A172 (cell line): ENCODE data around the gene MMP15. TPM values are rescaled to one million over a fixed set of nuclear protein-coding genes. Genes with fewer than 3 reads are reported as not detected.
"Not testable (repeated sequence)": the region's sequence is repeated elsewhere in the genome, so short reads cannot be mapped to it uniquely, and the experiment has no call there.

Source experiments
- DNase-seq: peaks from one replicate; pipeline ENCODE4 v3.0.0-alpha.2; 2015; ENCODE audit warnings: low spot score
- total RNA-seq: library from RNA; depleted of rRNA; stranded (reverse); fragments of >200 nt; shearing (Covaris generic); gene quantifications from 2 replicates; pipeline ENCODE4 v1.2.3, GENCODE V29; 2014; rRNA removed

MMP15 gene
- 6.4 and 8.0 TPM in 2 replicates for total RNA-seq

DNA sequence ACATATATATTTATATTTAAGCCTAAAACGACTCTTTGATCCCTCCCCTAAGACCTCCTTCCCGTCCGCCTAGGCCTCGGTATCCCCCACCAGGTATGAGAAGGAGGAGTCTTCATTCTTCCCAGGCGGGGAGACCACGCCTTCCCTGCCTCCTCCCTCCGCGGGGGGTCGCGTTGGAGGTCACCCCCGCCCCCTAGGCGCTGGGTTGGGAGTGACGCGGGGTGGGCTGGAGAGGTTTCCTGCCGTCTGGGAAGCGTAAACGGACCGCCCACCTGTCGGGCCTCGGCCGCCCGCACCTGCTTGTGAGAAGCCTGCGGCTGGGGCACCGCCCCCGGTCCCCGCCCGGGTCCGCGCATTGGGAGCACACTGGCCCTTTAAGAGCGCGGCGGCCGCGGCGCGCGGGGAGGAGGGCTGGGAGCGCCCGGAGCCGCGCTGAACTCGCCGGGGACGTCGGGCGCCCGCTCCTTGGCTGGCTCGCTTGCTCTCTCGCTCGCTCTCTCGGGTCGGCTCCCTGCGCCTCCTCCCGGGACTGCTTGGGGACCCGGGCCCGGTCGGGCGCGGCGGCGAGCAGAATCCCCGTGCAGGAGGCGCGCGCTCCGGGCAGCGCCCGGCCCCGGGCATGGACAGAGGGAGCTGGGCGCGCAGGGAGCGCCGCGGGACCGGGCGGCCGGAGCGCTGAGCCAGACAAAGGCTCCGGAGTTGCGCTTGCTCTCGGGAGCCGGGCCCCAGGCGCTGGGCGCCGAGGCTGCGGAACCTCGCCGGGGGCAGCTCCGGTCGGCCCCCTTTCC is at the start of gene MMP15:
TSS of gene MMP15 (plus strand) at position 404 of the 788 bp plus-strand sequence. CDS start 597 bp downstream, outside the sequence.
- peak; percentile 48 for DNase-seq

DNA sequence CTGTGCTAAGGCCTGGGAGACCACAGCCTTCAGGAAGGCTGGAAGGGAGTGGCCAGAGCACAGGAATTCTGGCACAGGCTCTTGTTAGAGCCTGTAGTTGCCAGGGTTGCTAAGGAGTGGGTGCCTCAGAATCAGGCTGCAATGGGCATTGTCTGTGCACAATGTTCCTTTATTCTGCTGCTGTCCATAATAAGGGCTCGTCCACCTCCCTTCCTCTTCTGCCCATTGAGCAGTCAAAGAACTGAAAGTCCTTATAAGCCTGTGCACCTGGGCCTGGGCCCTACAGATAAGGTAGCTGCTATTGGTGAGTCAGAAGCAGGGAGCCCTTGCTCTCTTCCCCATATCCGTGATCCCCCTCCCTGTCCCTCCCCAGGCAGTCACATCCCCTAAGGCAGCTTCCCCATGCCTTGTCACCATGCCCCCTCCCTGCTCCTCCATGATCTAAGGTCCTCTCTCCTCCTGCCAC is 49.2 kb upstream of the MMP15 start:
- no peak for DNase-seq

DNA sequence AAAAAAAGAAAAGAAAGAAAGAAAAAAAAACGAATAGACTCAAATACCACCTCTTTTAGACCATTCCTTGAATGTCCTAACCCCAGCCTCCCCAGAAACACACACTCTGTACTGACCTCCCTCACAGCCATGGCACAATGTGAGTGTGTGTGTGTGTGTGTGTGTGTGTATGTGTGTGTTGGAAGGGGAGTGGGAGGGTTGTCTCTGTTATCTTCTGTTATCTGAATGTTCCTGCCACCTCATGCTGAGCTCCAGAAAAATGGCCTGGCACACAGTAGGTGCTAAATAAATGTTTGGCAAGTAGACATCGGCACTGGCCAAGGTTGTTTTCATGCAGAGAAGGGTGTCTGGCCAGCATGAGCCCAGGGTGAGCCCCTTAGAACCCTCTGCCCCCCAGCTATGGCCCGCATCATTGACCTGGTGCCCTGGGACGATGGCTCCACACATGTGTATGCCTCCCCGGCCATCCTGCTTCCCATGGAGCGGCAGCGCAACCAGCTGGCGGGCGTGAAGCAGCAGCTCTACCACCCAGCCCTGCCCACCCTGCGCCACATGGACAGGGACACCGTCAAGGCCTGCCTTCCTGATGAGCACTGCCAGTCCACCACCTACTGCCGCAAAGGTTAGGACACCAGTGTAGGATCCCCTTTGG is 48.0 kb upstream of the MMP15 start:
- no peak for DNase-seq

DNA sequence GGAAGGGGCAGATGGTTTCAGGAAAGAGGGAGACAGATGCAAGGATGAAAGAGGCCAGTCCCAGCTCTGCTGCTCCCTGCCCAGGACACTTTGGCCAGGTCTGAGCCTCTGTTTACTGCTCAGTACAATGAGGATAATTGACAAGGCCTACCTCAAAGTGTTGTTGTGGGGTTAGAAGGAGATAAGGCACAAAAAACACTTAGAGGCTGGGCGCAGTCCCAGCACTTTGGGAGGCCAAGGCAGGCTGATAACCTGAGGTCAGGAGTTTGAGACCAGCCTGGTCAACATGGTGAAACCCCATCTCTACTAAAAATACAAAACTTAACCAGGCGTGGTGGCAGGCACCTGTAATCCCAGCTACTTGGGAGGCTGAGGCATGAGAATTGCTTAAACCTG is 47.5 kb upstream of the MMP15 start:
- DNase-seq: not testable (repeated sequence)

DNA sequence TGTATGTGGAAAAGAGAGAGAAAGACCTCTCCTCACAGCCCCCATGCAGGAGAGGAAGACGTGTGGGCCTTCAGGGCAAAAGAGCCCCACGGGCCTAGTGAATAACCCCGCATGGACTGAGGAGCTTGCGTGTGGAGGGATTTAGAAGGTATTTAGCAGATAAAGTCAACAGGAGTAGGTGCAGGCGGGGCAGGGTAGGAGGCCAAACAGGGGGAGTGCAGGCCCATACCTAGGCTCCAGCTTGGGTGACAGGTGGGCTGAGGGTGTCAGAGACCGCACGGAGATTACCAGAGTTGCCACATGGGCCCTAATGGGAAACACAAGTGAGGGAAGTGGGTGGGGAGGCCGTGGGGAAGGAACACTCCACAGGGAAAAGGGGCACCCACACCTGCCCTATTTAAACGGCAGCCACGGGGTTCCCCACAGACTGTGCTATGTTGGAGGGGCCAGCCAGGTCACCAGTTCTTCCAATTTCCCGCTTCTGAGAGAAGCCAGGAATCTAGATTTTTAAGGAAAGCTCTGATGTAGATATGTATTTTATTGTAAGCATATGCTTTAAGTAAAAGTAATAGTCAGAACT is 46.5 kb upstream of the MMP15 start:
- no peak for DNase-seq

DNA sequence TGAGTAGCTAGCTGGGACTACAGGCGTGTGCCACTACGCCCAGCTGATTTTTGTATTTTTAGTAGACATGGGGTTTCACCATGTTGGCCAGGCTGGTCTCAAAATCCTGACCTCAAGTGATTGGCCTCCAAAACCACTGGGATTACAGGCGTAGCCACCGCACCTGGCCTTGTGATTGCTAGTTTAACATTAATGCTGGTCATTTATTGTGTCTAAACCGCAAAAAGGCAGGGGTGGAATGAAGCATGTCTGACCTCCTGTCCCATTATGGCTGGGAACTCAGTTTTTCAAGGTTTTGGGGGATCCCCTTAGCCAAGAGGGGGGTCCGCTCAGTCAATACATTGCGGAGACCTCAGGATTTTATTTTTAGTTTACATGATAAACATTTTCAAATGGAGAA is 43.9 kb upstream of the MMP15 start:
- DNase-seq: peak; percentile 41

DNA sequence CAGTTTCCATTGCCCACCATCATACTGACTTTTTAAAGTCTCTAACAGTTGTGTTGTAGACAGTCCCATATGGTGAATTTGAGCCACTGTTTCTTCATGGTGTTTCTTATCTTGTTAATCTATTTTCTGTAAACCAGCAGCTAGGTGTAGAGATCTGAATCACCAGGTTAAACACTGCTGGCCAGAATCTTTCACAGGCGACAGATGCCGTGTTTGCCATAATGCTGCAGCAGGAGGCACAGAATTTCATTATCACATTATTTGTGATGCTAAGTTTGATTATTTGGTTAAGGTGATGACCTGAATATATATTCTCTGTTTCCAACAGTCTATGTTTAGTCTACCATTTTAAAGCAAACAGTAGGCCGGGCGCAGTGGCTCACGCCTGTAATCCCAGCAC is 43.2 kb upstream of the MMP15 start:
- DNase-seq: no peak

DNA sequence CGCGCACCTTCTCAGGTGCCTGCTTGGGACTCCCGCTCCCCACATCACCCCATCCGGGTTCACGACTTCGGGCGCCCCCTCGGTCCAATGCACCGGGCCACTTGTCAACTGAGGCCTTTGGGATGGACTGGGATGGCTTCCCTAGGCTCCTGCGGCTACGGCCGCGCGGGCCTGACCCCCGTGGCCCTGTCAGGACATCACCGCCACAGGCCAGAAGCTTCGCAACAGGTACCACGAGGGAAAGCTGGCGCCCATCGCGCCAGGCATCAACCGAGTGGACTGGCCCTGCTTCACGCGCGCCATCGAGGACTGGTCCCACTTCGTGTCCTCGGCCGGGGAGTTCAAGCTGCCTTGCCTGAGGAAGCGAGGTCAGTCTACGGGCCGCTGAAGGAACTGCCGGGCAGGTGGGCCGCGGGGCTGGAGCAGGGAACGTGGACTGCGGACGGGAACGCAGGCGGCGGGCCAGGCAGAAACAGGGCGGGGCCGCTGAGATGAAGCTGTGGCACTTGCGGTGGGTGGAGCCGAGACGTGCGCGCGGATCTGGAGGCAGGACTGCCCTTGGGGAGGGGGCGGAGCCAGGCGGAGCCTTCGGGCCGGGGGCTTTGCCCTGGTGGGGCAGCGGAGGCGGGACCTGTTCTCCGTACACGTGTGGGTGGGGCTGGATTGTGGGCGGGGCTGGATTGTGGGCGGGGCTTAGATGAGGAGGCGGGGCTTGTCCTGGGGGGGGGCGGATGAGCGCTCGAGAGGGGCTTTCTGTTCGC is 40.9 kb upstream of the MMP15 start:
- DNase-seq: no peak

DNA sequence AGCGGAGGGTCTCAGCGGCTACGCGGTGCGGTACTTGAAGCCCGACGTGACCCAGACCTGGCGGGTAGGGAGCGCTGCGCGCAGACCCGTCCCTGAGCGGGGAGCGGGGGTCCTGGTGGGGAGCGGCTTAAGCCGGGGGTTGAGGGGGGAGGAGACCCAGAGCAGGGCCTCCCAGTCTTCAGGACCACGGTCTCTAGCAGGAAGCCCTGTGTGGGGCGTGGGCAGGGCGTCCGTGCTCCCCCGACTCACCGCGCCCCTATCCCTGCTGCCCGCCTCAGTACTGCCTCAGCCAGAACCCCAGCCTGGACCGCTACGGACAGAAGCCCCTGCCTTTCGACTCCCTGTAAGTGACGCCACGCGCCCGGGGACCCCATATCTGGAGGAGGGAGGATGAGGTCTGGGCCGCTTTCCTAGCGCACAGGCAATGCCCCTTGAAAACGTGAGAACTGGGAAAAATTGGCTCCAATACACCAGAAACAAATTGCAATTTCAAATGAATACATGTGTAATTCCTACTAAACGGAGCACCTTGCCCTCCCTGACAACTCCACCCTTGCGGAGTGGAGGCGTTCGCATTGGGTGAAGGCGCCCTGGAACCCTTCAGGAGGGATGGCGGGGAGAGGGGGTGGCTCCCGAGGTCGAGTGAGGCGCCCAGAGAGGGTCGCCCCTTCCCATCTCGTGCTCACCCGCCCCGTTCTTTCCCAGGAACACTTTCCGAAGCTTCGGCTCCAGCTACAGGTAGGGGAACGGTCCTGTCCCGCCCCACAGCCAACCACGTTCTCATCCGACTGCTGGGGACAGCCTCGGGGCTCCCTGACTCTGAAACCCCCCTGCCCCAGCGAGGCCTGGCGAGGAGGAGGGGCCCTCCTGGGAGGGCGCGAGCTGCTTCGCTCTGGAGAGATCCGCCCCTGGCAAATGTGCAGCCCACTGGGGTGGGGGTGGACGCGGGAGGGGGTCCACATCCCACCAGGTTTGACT is 40.1 kb upstream of the MMP15 start:
- DNase-seq: no peak

DNA sequence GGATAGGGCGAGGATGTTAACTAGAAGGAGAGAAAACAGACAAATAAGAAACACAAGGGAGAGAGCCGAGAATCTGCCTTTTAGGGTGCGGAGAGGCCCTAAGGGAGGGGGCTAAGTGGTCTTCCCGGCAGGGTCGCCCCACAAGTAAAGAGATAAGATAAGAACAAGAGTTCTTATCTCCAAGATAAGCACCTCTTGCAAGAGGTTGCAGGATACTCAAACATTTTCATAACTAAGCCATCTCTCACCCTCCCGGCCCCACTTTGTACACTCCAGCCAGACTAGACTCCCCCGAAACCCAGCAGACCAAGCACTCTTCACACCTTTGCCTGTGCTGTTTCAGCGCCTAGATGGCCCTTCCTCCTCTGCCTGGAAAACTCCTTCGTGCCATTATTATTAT is 39.4 kb upstream of the MMP15 start:
- DNase-seq: no peak

DNA sequence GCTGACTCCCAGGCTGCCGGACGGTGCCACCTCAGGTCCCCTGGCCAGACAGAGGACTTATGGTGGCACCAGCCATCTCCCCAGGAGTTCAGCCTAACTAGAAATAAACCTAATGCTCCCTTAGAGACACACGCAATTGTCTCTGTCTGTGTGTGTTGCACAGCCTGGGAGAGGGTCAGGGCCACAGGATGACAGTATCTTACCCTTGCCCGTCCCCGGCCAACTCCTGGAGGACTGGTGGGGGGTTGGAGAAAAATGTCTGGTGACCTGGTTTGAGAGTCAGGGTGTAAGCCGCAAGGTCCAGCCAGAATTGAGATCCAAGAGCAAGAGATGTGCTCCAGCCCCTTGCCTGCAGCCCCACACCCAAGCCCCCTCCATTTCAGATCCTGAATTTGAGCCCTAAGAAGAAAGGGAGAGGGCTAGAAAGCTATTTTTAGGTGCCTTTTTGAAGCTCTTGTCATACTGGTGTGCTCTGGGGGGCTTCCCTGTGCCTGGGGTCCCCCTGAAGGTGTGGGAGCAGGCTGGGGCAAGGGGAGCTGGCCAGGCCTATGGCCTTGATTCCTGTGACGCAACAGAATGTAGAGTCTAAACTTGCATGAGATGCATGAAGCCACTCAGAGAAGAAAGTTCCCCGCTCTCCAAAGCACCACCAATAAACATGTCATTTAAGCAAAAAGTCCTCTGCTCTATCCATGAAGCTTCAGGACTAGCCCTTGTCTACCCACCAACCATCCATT is 37.9 kb upstream of the MMP15 start:
- no peak for DNase-seq

DNA sequence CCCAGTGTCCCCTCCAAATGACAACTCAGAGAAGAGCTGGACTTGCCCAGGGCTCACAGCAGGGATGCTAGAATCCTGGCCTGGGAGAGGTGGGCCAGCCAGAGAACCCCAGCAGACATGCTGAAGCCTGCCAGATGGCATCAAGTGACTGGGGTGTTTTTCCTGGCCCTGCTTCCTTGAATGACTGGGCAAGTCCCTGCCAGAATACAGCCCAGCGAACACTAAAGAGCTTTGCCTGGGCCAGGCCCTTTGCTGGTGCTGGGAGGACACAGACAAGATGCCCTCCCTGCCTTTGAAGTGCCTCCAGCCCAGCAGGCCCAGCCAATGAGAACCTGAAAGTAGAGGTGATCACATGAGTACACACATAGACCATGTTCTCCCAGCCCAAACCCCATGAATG is 36.6 kb upstream of the MMP15 start:
- no peak for DNase-seq

DNA sequence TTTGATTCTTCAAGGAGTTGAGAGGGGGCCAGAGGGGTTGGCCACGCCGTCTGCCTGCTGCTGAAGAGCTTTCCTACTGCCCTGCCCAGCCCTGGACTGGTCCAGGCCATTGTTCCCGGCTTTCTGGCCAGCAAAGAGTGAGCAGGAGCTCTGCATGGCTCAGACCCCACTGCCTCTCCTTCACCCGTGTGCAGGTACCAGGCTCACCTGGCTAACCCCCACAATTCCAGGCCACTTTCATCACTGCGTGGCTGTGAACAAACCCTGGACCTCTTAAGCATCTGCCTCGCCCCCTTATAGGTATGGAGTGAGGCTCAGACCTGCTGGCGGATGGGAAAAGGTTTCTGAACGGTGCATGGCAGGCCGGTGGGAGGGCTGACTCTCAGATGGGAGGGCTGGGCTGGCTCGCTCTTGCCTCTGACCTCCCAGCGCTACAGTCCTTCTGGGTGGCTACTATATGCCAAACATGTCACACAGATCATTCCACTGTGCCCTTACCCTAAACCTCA is 33.9 kb upstream of the MMP15 start:
- no peak for DNase-seq

DNA sequence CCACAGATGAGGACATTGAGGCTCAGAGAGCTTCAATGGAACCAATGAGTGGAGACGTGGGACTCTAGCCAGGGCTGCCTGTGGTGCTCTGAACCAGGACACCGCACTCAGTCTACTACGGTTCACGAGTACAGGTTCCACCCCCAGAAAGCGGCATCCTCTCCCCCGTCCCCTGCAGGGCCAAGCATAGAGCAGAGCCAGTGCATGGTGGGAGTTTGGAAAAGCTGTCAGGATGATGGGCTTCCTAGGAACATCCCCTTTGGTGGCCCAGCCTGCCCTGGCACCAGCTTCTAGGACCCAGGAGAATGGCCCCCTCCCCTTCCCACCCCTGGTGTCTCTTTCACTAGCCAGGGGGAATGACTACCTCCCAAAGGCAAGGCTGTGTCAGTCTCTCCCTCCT is 33.5 kb upstream of the MMP15 start:
- no peak for DNase-seq

DNA sequence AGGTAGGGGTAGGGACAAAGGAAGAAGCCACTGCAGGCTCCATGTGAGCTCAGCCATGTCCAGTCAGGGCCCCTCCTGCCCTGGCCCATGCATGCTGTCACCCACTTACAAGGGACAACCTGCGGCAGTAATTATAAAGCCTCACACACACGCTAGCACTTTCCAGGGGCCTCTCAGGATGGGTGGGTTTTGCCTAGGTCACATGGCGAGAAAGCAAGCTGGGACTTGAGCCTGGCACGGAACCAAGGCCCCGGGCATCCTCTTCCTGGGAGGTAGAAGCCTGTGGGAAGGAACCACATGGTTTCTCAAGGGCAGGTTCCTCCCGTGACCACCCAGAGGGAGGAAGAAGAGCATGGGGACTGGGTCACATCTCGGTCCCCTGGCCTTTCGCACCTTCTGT is 32.1 kb upstream of the MMP15 start:
- DNase-seq: no peak

DNA sequence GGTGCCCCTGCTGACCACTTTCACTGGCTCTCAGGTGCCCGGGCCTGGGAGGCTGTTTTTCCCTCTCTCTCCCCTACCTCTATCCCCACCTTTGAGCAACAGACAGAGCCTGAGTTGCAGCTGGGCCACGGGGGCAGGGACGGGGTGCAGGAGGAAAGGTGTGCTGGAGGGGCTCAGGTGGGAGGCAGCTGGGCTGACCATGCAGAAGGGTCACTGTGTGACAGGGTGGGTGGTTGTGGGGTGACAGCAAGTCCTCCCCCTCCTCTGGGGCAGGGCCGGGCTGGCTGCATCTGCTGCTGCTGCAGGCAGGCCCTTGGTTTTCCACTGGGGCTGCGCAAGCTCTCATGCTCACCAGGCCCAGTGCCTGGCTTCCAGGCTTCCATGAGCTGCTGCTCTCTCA is 31.7 kb upstream of the MMP15 start:
- no peak for DNase-seq

DNA sequence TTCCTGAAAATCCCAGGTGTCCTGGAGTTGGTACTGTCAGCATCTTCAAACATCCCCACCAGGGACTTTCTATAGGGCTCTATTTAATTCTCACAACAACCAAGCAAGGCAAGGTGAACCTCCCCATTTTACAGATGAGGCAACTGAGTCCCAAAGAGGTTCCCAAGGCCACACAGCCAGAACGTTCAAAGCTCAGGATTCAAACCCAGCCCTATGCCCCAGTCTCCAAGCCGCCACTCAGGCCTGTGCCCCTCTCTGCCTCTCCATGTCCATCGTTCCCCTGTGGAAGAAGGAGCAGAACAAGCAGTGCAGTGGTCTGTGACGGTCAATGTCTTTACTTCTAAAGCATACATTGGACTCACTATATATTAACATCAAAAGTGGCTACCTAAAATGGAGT is 31.2 kb upstream of the MMP15 start:
- no peak for DNase-seq

DNA sequence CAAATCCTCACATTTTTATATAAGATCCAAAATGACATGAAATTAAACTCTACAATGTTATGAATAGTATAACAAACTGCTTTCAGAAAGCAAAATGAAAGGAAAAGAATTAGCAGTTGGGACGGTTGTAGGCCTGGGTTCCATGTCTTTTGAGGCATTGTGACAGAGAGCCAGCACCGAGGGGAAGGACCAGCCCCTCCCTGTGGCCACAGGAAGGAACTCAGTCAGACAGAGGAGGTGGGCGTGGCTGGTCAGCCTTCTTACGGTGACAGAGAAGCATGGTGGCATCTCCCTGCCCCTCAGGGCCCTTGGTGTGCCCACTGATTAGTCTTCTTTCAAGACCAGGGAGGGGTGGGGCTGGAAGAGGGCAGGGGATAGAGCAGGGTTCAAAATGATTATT is 30.8 kb upstream of the MMP15 start:
- peak; percentile 66 for DNase-seq

DNA sequence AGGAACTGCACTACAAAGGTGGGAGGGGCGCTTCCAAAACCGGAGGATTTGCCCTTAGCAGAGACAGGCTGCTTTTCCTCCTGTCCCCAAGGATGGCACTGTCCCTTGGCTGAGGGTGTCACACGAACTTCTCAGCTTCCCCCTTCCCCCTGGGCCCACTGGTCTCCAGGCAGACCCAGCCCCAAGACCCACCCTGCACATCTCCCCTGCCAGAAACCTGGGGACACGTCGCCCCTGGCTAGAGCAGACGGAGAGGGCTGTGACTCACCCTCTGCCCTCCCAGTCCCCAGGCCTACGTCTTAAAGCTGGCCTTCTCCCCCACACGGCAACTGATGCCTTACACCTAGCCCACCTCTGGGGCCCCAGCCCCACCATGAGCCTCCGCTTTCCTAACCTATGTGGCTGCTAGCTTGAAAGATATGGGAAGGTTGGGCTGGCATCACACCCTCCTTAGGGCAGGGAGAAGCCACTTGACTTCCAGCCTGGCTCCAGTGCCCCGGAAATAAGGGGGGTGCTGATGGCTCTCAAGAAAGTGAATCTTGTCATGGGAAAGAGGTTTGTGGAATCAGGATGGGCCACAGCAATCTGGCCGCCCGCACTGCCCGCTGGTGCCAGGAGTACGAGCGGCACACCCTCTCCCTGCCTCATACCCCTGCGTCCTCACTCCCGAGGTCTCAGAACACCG is 29.7 kb upstream of the MMP15 start:
- no peak for DNase-seq
